Ishikawa (cell line): ENCODE data around the gene ZNF428.

ENCODE experiments used
- CEBPB ChIP-seq: IDR thresholded peaks from 2 replicates; pipeline ENCODE4 v1.6.1; 2012
- CREB1 ChIP-seq: IDR thresholded peaks from 2 replicates; pipeline ENCODE4 v1.6.1; 2012; ENCODE audit warnings: low read depth
- EGR1 ChIP-seq: IDR thresholded peaks from 2 replicates; pipeline ENCODE4 v1.6.1; 2012
- EP300 ChIP-seq: IDR thresholded peaks from 2 replicates; pipeline ENCODE4 v1.6.1; 2012; ENCODE audit warnings: borderline replicate concordance
- FOXM1 ChIP-seq: IDR thresholded peaks from 2 replicates; pipeline ENCODE4 v1.6.1; 2012; ENCODE audit warnings: low read depth, borderline replicate concordance
- MAX ChIP-seq: IDR thresholded peaks from 2 replicates; pipeline ENCODE4 v1.6.1; 2012
- NFIC ChIP-seq: IDR thresholded peaks from 2 replicates; pipeline ENCODE4 v1.6.1; 2012
- RAD21 ChIP-seq: IDR thresholded peaks from 2 replicates; pipeline ENCODE4 v1.6.1; 2012; ENCODE audit warnings: low read depth
- TAF1 ChIP-seq: IDR thresholded peaks from 2 replicates; pipeline ENCODE4 v1.6.1; 2012; ENCODE audit warnings: low read depth, mild to moderate bottlenecking
- TCF12 ChIP-seq: IDR thresholded peaks from 2 replicates; pipeline ENCODE4 v1.6.1; 2012; ENCODE audit warnings: low read depth
- TEAD4 ChIP-seq: IDR thresholded peaks from 2 replicates; pipeline ENCODE4 v1.6.1; 2012
- USF1 ChIP-seq: IDR thresholded peaks from 2 replicates; pipeline ENCODE4 v1.6.1; 2012
- YY1 ChIP-seq: IDR thresholded peaks from 2 replicates; pipeline ENCODE4 v1.6.1; 2012; ENCODE audit warnings: low read depth
- ZBTB7A ChIP-seq: IDR thresholded peaks from 2 replicates; pipeline ENCODE4 v1.6.1; 2012; ENCODE audit warnings: low read depth
- TF ChIP-seq, protein P1 (sequence below): IDR thresholded peaks from 2 replicates; pipeline ENCODE4 v1.6.1; 2012; ENCODE audit warnings: low read depth, mild to moderate bottlenecking

ZNF428 gene

DNA sequence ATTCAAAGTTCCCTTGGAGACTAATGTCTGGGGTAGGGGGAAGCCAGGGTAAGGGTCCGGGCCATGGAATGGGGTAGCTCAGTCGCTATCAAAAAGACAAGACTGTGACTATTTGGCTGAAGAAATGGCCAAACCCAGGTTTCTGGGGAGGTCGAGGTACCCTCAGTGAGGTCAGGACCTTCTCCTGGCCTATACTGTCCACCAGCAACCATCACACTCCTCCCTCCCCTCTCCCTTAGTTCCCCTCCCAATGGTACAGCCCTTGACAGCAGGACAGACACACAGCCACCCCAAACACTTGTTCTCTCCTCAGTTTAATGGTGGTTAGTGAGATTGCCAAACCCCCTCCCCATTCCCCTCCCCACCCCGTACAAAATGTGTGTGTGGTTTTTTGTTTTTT is 2.6 kb upstream of the ZNF428 start:
- TF ChIP-seq RAD21 (no peak), TAF1 (no peak), NFIC (no peak), TCF12 (no peak), EP300 (no peak)
- TF ChIP-seq, protein P1, sequence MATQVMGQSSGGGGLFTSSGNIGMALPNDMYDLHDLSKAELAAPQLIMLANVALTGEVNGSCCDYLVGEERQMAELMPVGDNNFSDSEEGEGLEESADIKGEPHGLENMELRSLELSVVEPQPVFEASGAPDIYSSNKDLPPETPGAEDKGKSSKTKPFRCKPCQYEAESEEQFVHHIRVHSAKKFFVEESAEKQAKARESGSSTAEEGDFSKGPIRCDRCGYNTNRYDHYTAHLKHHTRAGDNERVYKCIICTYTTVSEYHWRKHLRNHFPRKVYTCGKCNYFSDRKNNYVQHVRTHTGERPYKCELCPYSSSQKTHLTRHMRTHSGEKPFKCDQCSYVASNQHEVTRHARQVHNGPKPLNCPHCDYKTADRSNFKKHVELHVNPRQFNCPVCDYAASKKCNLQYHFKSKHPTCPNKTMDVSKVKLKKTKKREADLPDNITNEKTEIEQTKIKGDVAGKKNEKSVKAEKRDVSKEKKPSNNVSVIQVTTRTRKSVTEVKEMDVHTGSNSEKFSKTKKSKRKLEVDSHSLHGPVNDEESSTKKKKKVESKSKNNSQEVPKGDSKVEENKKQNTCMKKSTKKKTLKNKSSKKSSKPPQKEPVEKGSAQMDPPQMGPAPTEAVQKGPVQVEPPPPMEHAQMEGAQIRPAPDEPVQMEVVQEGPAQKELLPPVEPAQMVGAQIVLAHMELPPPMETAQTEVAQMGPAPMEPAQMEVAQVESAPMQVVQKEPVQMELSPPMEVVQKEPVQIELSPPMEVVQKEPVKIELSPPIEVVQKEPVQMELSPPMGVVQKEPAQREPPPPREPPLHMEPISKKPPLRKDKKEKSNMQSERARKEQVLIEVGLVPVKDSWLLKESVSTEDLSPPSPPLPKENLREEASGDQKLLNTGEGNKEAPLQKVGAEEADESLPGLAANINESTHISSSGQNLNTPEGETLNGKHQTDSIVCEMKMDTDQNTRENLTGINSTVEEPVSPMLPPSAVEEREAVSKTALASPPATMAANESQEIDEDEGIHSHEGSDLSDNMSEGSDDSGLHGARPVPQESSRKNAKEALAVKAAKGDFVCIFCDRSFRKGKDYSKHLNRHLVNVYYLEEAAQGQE: no peak

DNA sequence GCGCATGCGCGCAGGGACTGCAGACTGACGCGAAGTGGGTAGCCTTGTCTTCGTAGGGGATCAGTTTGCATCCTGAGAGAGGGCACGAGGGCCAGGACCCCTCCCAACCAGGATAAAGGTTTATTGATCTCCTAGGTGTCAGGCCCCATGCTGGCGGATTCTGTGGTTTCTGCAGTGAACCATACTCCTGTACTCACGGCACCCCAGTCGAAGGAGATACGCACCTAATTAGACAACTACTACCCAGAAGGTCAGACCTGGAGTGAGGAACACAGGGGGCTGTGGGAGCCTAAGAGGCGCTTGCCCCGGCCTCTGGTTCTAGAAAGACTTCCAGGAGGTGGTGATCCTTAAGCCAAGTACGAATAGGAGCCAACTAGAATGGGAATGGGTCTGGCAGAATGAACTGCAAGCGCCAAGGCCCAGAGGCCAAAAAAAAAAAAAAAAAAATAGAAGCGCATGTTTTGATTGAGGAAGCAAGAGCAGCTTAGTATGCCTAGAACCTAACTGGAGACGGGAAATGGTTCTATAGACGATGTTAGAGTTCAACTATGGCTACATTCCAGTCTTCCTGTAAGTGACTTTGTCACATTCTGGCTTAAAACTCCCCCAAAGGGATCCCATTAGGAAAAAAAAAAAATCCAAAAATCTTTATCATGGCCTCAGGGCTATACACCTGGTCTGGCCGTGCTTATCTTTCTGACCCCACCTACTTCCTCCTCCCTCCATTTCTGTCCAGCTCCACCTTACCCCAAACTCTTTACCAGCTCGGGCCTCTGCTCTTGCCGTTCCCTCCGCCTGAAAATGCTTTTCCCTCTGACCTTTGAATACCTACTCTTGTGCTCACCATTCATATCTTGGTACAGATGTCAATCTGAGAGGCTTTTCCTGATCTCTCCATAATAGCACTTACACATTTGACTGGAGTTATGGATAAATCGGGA is 902 bp upstream of the ZNF428 start:
- TF ChIP-seq CEBPB (no peak), FOXM1 (no peak), TCF12 (no peak), YY1 (no peak), EGR1 (no peak), TEAD4 (no peak), EP300 (no peak), NFIC (no peak), CREB1 (no peak), USF1 (no peak), MAX (no peak; the same call in 1 of the 2 replicates), ZBTB7A (no peak)

GRCh38 chr19:43618921-43619261 is 538 bp downstream of the ZNF428 start:
- no peak for TF ChIP-seq FOXM1

- no peak for TF ChIP-seq EGR1
- TF ChIP-seq, protein P1: no peak
- TF ChIP-seq MAX: no peak
- TF ChIP-seq TEAD4: no peak
- no peak for TF ChIP-seq EP300
- TF ChIP-seq USF1: no peak
- no peak for TF ChIP-seq RAD21
- no peak for TF ChIP-seq CREB1
- TF ChIP-seq NFIC: no peak
- no peak for TF ChIP-seq TAF1
- no peak for TF ChIP-seq YY1
- no peak for TF ChIP-seq FOXM1
- no peak for TF ChIP-seq CEBPB
- TF ChIP-seq TCF12: no peak
- TF ChIP-seq ZBTB7A: no peak
These were observed 2.5 kb downstream of the ZNF428 start for GRCh38 chr19:43616954-43617353.

DNA sequence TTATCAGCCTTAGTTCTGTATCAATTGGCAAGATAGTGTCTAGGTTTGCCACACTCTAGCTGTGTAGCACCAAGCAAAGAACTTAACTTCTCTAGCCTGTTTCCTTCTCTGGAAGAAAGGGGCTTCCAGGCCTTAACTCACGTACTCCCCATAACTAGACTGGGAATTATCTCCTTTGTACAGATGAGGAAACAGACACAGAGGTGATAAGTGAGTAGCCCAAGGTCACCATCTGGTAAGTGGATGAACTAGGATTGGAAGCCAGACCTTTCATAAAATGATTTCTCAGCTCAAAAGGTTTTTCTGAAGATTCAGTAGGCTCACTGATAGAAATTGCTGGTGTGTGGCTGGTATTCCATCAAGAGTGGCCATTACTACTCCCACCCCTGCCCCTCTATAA is 3.1 kb downstream of the ZNF428 start:
- TF ChIP-seq EP300 (no peak), TCF12 (no peak), RAD21 (no peak), MAX (no peak), TAF1 (no peak)

DNA sequence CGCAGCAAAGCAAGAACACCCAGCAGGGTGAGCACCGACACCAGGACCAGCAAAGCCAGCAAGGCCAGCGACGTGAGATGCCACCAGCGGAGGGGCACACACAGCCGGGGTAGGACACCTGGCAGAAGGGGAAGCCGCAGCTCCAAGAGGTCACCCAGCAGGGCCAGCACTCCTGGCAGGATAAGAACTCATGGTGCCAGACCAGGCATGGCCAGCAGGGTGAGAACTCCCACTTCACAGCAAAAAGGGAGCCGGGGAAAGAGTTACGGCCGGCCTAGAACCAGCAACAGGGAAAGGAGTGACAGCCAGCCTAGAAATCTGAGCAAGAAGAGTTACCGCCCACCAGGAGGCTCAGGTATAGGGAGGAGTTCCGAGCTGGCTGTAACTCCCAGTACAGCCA is 7.1 kb downstream of the ZNF428 start:
- no peak for TF ChIP-seq FOXM1
- TF ChIP-seq CREB1: no peak
- TF ChIP-seq NFIC: no peak
- TF ChIP-seq MAX: no peak
- no peak for TF ChIP-seq USF1
- TF ChIP-seq EGR1: no peak
- no peak for TF ChIP-seq ZBTB7A
- TF ChIP-seq CEBPB: no peak
- TF ChIP-seq EP300: no peak
- TF ChIP-seq TEAD4: no peak
- TF ChIP-seq YY1: no peak
- no peak for TF ChIP-seq RAD21
- TF ChIP-seq TCF12: no peak
- no peak for TF ChIP-seq TAF1
- TF ChIP-seq, protein P1: no peak
